LNCaP clone FGC (cell line): Measurements from ENCODE around the gene SPATA31D1.

Source experiments
- DNase-seq: peaks from one replicate; pipeline ENCODE4 v3.0.0-alpha.2; 2011; ENCODE audit warnings: low read depth
- H3K4me3 ChIP-seq: 2 replicates; pipeline ENCODE4 v1.5.1; 2011; ENCODE audit warnings: mild to moderate bottlenecking, low read depth, low read length, control low read depth
- TF ChIP-seq, protein P1 (sequence below): IDR thresholded peaks from 2 replicates; pipeline ENCODE4 v1.5.1; 2012; ENCODE audit warnings: mild to moderate bottlenecking; ENCODE audit not compliant: control insufficient read depth, insufficient read depth; ENCODE audit errors: extremely low read depth

SPATA31D1 gene

DNA sequence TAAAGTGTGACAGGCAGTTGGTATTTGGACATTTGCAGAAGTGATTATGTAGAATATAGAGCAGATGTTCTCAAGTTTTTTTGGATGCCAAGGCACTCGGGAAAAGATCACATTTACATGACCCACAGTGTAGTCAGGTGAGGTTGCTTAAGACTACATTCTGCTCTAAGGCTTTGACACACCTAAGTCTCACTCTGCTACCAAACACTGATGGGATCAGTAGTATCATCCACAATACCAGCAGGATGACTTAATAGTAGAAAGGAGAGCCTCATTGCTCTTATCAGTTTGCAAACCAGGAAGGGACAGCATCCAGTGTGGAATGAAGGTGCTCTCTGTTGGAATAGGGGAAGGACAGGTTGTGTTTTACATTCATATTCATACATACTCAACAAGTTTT is 2.5 kb upstream of the SPATA31D1 start:
- DNase-seq: no peak
- no peak overlapping the region for H3K4me3 ChIP-seq
- TF ChIP-seq, protein P1, sequence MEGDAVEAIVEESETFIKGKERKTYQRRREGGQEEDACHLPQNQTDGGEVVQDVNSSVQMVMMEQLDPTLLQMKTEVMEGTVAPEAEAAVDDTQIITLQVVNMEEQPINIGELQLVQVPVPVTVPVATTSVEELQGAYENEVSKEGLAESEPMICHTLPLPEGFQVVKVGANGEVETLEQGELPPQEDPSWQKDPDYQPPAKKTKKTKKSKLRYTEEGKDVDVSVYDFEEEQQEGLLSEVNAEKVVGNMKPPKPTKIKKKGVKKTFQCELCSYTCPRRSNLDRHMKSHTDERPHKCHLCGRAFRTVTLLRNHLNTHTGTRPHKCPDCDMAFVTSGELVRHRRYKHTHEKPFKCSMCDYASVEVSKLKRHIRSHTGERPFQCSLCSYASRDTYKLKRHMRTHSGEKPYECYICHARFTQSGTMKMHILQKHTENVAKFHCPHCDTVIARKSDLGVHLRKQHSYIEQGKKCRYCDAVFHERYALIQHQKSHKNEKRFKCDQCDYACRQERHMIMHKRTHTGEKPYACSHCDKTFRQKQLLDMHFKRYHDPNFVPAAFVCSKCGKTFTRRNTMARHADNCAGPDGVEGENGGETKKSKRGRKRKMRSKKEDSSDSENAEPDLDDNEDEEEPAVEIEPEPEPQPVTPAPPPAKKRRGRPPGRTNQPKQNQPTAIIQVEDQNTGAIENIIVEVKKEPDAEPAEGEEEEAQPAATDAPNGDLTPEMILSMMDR: no peak

DNA sequence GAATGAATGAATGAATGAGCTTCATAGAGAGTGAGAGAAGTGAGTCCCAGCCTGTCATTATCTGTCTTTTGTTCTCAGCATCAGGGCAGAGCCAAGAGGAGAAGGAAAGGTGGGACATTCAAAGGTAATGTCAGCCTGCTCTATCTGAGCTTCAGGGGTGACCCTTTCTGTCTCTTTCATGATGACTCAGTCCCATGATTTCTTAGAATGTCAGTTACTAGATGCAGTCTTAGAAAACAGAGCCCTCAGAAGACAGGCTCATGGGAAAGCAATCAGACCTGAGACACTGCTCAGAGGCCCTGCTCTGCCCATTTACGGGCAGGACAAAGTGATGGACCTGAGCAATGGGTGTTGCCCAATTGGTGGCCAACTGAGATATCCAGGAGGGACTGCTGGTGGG is 1.1 kb downstream of the SPATA31D1 start:
- TF ChIP-seq, protein P1: no peak
- DNase-seq: no peak
- no peak overlapping the region for H3K4me3 ChIP-seq

DNA sequence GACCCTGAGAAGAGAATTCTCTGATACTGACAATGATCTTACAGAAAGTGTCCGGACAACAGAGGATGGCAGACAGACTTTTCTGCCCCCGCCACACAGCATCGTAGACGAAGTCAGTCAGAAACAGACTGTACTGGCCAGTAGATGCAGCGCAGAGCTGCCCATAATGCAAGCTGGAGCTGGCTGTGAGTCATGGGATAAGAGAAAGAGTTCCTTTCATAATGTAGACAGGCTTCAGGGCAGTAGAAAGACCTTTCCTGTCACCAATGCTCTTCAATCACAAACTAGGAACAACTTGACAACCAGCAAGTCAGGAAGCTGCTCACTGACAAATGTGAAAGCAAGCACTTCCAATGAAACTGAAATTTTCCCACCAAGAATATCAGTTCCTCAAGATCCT is 5.1 kb downstream of the SPATA31D1 start:
- TF ChIP-seq, protein P1: no peak
- no peak overlapping the region for H3K4me3 ChIP-seq
- no peak for DNase-seq

DNA sequence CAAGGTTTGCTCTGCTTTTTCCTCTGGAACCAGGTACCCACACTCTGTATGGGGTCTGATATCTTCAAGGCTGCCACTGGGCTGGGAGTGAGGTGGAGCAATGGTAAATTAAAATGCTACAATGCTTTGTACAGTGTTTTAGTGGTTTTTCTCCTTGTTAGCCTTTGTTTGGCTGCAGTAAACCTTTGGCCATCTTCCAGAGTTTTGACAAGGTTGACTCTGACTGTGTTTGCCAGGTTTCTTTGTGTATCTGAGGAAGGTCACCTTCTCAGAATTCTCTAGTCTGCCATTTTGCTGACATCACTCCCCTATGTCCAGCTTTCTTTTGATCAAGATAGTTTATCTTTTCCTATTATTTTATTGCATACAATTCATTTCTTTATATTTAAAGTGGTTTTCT is 11.2 kb downstream of the SPATA31D1 start:
- TF ChIP-seq, protein P1: no peak
- no peak overlapping the region for H3K4me3 ChIP-seq
- DNase-seq: peak; percentile 40

DNA sequence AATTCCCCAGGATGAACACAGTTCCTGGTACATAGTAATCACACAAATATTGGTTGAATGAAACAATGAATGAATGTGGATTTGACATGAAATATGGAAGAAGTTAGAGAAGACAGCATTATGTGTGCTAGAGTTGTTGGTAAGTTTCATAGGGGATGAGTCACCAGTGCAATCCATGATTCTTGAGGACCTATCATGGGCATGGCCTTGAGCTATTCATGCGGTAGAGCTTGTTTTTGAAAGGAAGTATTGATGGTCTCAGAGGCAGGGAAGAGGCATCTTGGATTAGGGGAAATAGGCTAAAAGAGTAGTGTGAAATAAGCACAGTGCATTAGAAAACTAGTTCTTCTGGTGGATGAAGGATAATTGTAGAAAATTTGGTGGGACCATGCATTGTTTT is 22.1 kb downstream of the SPATA31D1 start:
- no peak for DNase-seq
- TF ChIP-seq, protein P1: no peak
- H3K4me3 ChIP-seq: no peak overlapping the region

DNA sequence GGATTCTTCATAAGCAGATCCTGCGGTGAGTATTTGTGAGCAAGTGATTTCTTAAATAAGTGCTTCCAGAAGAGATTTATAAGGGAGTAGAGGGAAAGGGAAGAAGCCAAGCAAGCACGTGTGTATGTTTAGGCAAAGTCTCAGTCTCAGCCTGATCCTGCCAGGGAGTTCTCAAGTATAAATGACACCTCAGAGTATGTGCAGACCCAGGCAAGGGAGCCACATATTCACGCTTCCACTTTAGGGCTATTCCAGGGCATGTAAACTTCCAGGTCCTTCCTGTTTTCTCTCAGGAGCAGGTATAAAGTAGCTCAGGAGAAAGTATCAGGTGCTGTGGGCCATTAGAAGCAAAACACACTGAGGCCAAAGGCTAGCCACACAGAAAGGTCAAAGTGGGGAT is 22.6 kb downstream of the SPATA31D1 start:
- DNase-seq: no peak
- H3K4me3 ChIP-seq: no peak overlapping the region
- TF ChIP-seq, protein P1: no peak

DNA sequence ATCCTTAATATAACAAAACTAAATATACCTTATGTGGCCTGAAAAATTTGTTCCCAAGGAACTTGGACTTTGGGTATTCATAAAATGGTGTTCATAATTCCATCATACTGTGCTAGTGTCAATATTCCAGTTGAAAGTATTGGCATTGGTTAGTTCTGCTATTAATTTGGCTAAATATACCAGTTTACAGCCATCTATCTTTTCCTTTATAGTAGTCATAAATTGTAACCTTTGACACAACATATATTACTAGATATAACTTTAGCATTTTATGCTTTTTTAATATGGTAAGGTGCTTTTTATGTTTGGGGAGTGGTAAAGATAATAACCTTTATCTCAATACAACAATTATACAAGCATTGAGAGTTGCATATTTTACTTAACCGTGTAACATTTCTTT is 23.7 kb downstream of the SPATA31D1 start:
- TF ChIP-seq, protein P1: no peak
- no peak overlapping the region for H3K4me3 ChIP-seq
- no peak for DNase-seq
